Neural crest cell (in vitro differentiated cells): ENCODE data around the gene CD47. TPM values are rescaled to one million over a fixed set of nuclear protein-coding genes. Genes with fewer than 3 reads are reported as not detected.

ENCODE experiments used
- DNase-seq: peaks from one replicate; pipeline ENCODE4 v3.0.0; 2021; ENCODE audit warnings: low read depth, mixed read lengths, low spot score
- H3K27ac Mint-ChIP-seq: one replicate; pipeline ENCODE4 v1.8.0; 2021; ENCODE audit warnings: mild to moderate bottlenecking, mixed read lengths; ENCODE audit not compliant: unreplicated experiment
- H3K27me3 Mint-ChIP-seq: 2 replicates; pipeline ENCODE4 v1.8.0; 2021; ENCODE audit warnings: low read depth, mild to moderate bottlenecking, mixed read lengths
- H3K36me3 Mint-ChIP-seq: 2 replicates; pipeline ENCODE4 v1.8.0; 2021; ENCODE audit warnings: low read depth, mild to moderate bottlenecking, mixed read lengths
- H3K4me1 Mint-ChIP-seq: 2 replicates; pipeline ENCODE4 v1.8.0; 2021; ENCODE audit warnings: mixed read lengths
- H3K4me3 Mint-ChIP-seq: one replicate; pipeline ENCODE4 v1.8.0; 2021; ENCODE audit warnings: mild to moderate bottlenecking, mixed read lengths
- H3K9me3 Mint-ChIP-seq: 2 replicates; pipeline ENCODE4 v1.8.0; 2021; ENCODE audit warnings: mixed read lengths
- CTCF ChIP-seq: fragments of 200-600 bp; sonication (generic); conservative IDR thresholded peaks from 2 replicates; pipeline ENCODE4 v1.5.0; 2021; ENCODE audit warnings: antibody characterized with exemption, mild to moderate bottlenecking
- long read RNA-seq: library from polyadenylated mRNA; unstranded; transcript quantifications from one replicate; pipeline ENCODE4 v2.0.0, GENCODE V29; 2020
- total RNA-seq: library from RNA; stranded (reverse); gene quantifications from 2 replicates; pipeline ENCODE4 v1.2.1, GENCODE V29; 2021

Gene CD47
- 43.4 and 48.3 TPM in 2 replicates for total RNA-seq
- long read RNA-seq, full-length matches to known transcripts = 84 of 108 reads
- long read RNA-seq, partial matches to known transcripts = 8 of 108 reads
- long read RNA-seq, other reads (novel, unspliced or antisense) = 16 of 108 reads

GRCh38 chr3:108090701-108091497, at the start of gene CD47:
CD47 (minus strand) TSS chr3:108091031; CDS start chr3:108090908, 123 bp downstream.
- DNase-seq = peak; percentile 93
- peaks cover 16% of the 10 kb centered on the region for H3K27me3 Mint-ChIP-seq
- no peaks in the 10 kb centered on the region for H3K36me3 Mint-ChIP-seq
- peaks cover 20% of the 10 kb centered on the region for H3K4me1 Mint-ChIP-seq
- H3K9me3 Mint-ChIP-seq = peaks cover 2% of the 10 kb centered on the region
- peak within 1 kb of the TSS; percentile 65 for H3K27ac Mint-ChIP-seq
- peak within 1 kb of the TSS; percentile 94 for H3K4me3 Mint-ChIP-seq
- no peak for TF ChIP-seq CTCF

DNA sequence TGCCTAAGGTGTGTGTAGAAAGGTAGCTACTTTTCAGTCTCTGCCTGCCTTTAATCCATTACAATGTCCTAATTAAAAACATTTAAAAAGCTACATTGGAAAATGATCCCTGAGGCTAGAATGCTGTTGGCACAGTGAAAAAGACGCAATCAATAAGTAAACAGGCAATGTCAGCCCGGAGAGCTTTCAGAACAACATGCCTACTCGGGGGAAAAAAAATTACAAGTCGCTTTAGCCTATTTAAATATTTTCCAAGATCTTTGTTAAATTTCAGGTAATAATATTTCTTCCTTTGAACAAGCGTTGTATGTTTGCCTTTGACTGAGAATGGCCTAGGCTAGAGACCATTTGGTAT, 46.6 kb upstream of the CD47 start:
- DNase-seq = no peak
- no peaks in the 10 kb centered on the region for H3K36me3 Mint-ChIP-seq
- H3K4me3 Mint-ChIP-seq = no peak overlapping the region
- H3K4me1 Mint-ChIP-seq = no peaks in the 10 kb centered on the region
- no peaks in the 10 kb centered on the region for H3K9me3 Mint-ChIP-seq
- TF ChIP-seq CTCF = no peak
- no peak overlapping the region for H3K27ac Mint-ChIP-seq
- no peaks in the 10 kb centered on the region for H3K27me3 Mint-ChIP-seq

- Mint-ChIP-seq H3K36me3 (no peaks in the 10 kb centered on the region), H3K27me3 (no peaks in the 10 kb centered on the region), H3K27ac (no peak overlapping the region), H3K9me3 (no peaks in the 10 kb centered on the region), H3K4me3 (no peak overlapping the region), H3K4me1 (peaks cover 3% of the 10 kb centered on the region)
- no peak for TF ChIP-seq CTCF
- DNase-seq = no peak
Measured at GRCh38 chr3:108136561-108137459, 46.0 kb upstream of the CD47 start.

GRCh38 chr3:108134555-108134880, 43.7 kb upstream of the CD47 start:
- TF ChIP-seq CTCF = no peak
- Mint-ChIP-seq H3K27me3 (no peaks in the 10 kb centered on the region), H3K27ac (no peak overlapping the region), H3K36me3 (no peaks in the 10 kb centered on the region), H3K4me3 (no peak overlapping the region), H3K4me1 (peaks cover 8% of the 10 kb centered on the region), H3K9me3 (no peaks in the 10 kb centered on the region)
- DNase-seq = no peak

- TF ChIP-seq CTCF = no peak
- no peaks in the 10 kb centered on the region for H3K27me3 Mint-ChIP-seq
- DNase-seq = no peak
- no peak overlapping the region for H3K27ac Mint-ChIP-seq
- H3K4me1 Mint-ChIP-seq = peaks cover 8% of the 10 kb centered on the region
- H3K4me3 Mint-ChIP-seq = no peak overlapping the region
- no peaks in the 10 kb centered on the region for H3K36me3 Mint-ChIP-seq
- no peaks in the 10 kb centered on the region for H3K9me3 Mint-ChIP-seq
Measured at GRCh38 chr3:108133858-108134554, 43.2 kb upstream of the CD47 start.
